Measurements from ENCODE around the gene ZMYND11.

ZMYND11 gene

DNA sequence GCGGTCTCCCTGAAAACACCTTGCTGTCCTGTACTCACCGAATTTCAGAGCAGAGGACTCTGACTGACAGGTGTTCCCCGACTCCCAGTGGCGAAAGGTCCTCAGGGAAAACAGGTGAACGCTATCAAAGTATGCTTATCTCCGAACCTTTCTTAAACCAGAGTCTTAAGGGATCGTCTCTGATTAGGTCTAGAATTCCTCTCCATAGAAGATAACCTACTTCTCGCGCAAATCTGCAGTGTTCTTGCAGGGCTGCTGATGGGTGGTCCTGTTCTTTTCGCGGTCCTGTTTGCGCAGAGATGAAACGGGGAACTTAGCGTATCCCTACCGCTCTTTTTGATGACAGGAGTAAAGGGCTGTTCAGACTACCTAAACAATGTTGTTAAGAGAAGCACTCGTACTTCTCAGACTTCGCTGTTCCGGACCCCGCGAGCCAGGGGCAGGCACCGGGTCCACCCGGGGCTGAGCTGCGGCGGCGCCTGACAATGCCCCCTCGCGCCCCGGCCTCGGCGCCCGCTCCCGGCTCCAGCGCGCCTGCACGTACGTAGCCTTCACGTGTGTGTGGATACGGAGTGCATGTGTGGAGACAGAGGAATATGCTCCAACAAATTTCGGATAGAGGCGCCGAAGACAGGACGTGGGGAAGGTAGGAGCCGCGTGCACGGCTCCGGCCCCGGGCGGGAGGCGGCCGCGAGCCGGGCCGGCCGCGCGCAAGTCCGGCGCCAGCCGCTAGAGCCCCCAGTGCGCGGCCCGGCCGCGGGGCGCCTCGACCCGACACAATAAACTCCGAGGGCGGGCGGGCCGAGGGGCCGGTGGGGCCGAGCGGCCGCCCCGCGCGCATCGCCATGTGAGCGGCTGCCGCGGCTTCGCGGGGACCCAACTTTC lies 766 bp upstream of the ZMYND11 start:
- 0 out of 2 replicates have a peak, but pooled peaks have one; percentile 19 for TF ChIP-seq CTCF (IDR thresholded peaks at IDR 0.05)
- no peak for TF ChIP-seq ZFX (IDR thresholded peaks at IDR 0.05; ENCODE audit: borderline replicate concordance)
- H3K27ac ChIP-seq = peak overlapping the region; percentile 83

- TF ChIP-seq CTCF (IDR thresholded peaks at IDR 0.05) (no peak), ZFX (IDR thresholded peaks at IDR 0.05; ENCODE audit: borderline replicate concordance) (no peak)
- peak overlapping the region; percentile 83 for H3K27ac ChIP-seq
Measured at GRCh38 chr10:135601-136464, 578 bp downstream of the ZMYND11 start.

DNA sequence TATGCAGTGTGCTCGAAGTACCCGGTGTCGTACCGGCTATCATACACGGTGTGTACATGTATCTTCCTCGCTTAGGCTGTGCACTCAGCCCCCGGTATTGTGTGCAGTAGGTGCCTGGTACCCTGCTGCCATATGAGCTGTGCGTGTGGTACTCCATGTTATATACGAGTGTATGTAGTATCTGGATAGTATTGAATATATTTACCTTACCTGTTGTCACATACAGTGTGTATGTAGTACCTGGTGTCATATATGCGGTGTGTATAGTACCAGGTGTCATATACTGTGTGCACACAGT lies 1.2 kb downstream of the ZMYND11 start:
- TF ChIP-seq CTCF (IDR thresholded peaks at IDR 0.05) = no peak
- TF ChIP-seq ZFX (IDR thresholded peaks at IDR 0.05; ENCODE audit: borderline replicate concordance) = no peak
- H3K27ac ChIP-seq = peak overlapping the region; percentile 83

- H3K27ac ChIP-seq = no peak overlapping the region
- TF ChIP-seq ZFX (IDR thresholded peaks at IDR 0.05; ENCODE audit: borderline replicate concordance) = no peak
- TF ChIP-seq CTCF (IDR thresholded peaks at IDR 0.05) = peak; percentile 18; the same call in 1 of the 2 replicates
Measured at GRCh38 chr10:137031-137430, 1.8 kb downstream of the ZMYND11 start.

- no peak for TF ChIP-seq ZFX (IDR thresholded peaks at IDR 0.05; ENCODE audit: borderline replicate concordance)
- TF ChIP-seq CTCF (IDR thresholded peaks at IDR 0.05) = no peak
- no peak overlapping the region for H3K27ac ChIP-seq
Measured at GRCh38 chr10:137606-138005, 2.4 kb downstream of the ZMYND11 start.

DNA sequence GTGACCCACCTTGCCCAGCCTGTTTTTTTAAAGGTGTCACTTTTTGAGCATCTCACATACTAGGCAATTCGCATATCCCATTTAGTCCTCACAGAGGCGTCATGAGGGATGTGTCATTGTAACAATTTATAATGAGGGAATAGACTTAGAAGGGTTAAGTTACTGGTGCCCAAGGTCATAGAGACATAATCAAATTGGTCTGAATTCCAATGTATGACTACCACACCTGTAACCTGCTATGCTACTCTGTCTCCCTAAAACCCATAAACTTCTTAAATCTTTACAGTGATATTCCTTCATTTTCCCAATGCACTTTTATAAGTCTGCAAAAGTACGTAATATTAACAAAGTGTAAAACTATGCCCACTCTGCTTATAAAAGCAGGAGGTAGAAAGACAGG lies 7.1 kb downstream of the ZMYND11 start:
- H3K27ac ChIP-seq = no peak overlapping the region
- no peak for TF ChIP-seq CTCF (IDR thresholded peaks at IDR 0.05)
- no peak for TF ChIP-seq ZFX (IDR thresholded peaks at IDR 0.05; ENCODE audit: borderline replicate concordance)

DNA sequence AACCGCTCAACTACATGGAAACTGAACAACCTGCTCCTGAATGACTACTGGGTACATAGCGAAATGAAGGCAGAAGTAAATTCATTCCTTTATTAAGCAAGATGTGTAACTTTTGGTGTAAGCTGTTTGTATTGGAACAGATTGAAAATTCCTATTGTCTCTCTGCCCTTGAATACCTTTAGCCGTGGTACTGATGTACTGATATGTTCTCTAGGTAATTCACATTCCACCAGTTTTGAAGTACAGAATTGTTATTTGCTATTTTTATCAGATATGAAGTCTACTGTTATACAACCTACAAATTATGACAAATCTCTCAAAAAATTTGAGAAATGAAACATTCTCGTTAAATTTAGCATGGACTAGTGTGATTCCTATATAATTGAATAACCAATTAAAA lies 17.7 kb downstream of the ZMYND11 start:
- TF ChIP-seq CTCF (IDR thresholded peaks at IDR 0.05) (no peak), ZFX (IDR thresholded peaks at IDR 0.05; ENCODE audit: borderline replicate concordance) (no peak)
- no peak overlapping the region for H3K27ac ChIP-seq
